HL-60 (cell line): ENCODE measurements around the gene SNX9.

Experiments used
- DNase-seq, 2 experiments: peaks; one replicate each; pipeline ENCODE4 v3.0.0-alpha.2; 2010 to 2020; ENCODE audit warnings: low read depth in 1 of 2, low spot score in 1 of 2
- H3K27ac ChIP-seq: fragments of 250-450 bp; sonication (Bioruptor Pico); replicated peaks from 2 replicates; pipeline ENCODE4 v1.5.1; 2020; ENCODE audit warnings: mild to moderate bottlenecking, moderate library complexity
- H3K27me3 ChIP-seq: fragments of 250-450 bp; sonication (Bioruptor Pico); 2 replicates; pipeline ENCODE4 v1.5.1; 2021; ENCODE audit warnings: mild to moderate bottlenecking, moderate library complexity; ENCODE audit not compliant: insufficient read depth, poor library complexity, severe bottlenecking
- H3K4me3 ChIP-seq: replicated peaks from 2 replicates; pipeline ENCODE4 v1.5.1; 2011; ENCODE audit warnings: mild to moderate bottlenecking, control low read depth, low read length; ENCODE audit not compliant: insufficient read depth
- CTCF ChIP-seq: IDR thresholded peaks from one replicate; pipeline ENCODE4 v1.5.1; 2011; ENCODE audit warnings: low read length, control low read depth, inconsistent platforms; ENCODE audit not compliant: insufficient read depth
- GABPA ChIP-seq: IDR thresholded peaks from 2 replicates; pipeline ENCODE4 v1.6.1; 2012; ENCODE audit warnings: low read depth
- POLR2AphosphoS5 ChIP-seq: IDR thresholded peaks from 2 replicates; pipeline ENCODE4 v1.6.1; 2012; ENCODE audit warnings: low read depth
- REST ChIP-seq: IDR thresholded peaks from 2 replicates; pipeline ENCODE4 v1.6.1; 2012; ENCODE audit warnings: low read depth; ENCODE audit not compliant: insufficient replicate concordance
- SPI1 ChIP-seq: IDR thresholded peaks from 2 replicates; pipeline ENCODE4 v1.6.1; 2012; ENCODE audit warnings: low read depth, mild to moderate bottlenecking, borderline replicate concordance

SNX9 gene

GRCh38 chr6:157982102-157982562, 159.1 kb downstream of the SNX9 start:
- peak in 1 of 2 experiments; percentile 29 for DNase-seq
- Histone ChIP-seq H3K27me3 (no peaks in the 10 kb centered on the region), H3K27ac (peak overlapping the region; percentile 55), H3K4me3 (peak overlapping the region; percentile 54)
- TF ChIP-seq CTCF (no peak), REST (peak; percentile 26)

GRCh38 chr6:157982563-157983405, 159.7 kb downstream of the SNX9 start:
- H3K4me3 ChIP-seq, result peak overlapping the region; percentile 54
- DNase-seq, result no peak
- TF ChIP-seq CTCF (no peak), GABPA (no peak), REST (no peak), POLR2AphosphoS5 (no peak), SPI1 (no peak)
- no peak overlapping the region for H3K27ac ChIP-seq
- no peaks in the 10 kb centered on the region for H3K27me3 ChIP-seq

GRCh38 chr6:157983406-157984119, 160.5 kb downstream of the SNX9 start:
- no peak for TF ChIP-seq GABPA
- no peak for TF ChIP-seq SPI1
- TF ChIP-seq POLR2AphosphoS5, result no peak
- no peak for TF ChIP-seq REST
- no peak for TF ChIP-seq CTCF
- Histone ChIP-seq H3K27me3 (no peaks in the 10 kb centered on the region), H3K4me3 (no peak overlapping the region), H3K27ac (no peak overlapping the region)
- DNase-seq, result no peak
